GM21825 (cell line): ENCODE data around the gene UNC5A.

ENCODE experiments used
- ATAC-seq: cut with Tn5 transposase; IDR thresholded peaks from one replicate; pipeline ENCODE4 v1.9.1; 2021; ENCODE audit warnings: mild to moderate bottlenecking, moderate library complexity; ENCODE audit not compliant: unreplicated experiment

Gene UNC5A

GRCh38 chr5:176781638-176782570 lies 28.5 kb upstream of the UNC5A start:
- ATAC-seq, result no peak

DNA sequence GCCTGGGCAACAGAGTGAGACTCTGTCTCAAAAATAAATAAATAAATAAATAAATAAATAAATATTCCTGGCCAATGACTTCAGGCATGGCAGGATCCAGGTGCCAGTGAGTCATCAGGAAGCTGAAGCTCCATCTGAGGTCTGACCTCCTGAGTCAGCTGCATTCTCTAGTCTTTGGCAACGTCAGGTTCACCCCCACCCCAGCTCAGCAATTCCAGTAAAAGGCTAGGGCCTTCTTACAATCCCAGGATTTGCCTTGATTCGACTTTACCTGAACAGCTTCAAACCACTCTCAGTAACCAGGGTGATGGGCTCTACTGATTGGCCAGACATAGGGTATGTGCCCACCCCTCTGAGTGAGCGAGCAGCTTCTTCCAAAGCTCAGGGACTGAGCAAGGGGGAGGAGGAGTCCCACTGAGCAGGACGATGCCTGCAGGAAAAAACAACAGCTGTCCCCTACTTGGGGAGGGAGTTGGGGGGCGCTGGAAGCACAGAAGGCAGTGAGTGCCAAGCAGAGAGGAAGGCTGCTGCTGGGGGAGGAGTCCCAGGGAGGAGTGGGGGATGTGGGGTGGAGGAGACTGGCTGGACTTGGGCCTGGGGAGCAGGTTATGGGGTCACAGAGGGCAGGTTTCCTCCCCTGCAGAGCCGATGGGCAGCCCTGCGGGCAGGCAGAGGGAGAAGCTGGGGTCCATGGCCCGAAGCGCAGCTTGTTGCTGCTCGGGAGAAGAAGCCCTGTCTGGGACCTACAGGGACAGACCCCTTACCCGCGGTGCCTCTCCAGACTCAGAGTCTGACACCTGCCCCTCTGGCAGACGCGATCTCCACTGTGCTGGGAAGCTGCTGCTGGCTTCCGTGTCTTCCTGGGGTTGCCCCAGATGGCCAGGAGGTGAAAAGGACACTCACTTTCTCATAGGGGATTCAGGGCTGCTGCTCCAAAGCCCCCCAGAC lies 25.9 kb upstream of the UNC5A start:
- ATAC-seq, result no peak

DNA sequence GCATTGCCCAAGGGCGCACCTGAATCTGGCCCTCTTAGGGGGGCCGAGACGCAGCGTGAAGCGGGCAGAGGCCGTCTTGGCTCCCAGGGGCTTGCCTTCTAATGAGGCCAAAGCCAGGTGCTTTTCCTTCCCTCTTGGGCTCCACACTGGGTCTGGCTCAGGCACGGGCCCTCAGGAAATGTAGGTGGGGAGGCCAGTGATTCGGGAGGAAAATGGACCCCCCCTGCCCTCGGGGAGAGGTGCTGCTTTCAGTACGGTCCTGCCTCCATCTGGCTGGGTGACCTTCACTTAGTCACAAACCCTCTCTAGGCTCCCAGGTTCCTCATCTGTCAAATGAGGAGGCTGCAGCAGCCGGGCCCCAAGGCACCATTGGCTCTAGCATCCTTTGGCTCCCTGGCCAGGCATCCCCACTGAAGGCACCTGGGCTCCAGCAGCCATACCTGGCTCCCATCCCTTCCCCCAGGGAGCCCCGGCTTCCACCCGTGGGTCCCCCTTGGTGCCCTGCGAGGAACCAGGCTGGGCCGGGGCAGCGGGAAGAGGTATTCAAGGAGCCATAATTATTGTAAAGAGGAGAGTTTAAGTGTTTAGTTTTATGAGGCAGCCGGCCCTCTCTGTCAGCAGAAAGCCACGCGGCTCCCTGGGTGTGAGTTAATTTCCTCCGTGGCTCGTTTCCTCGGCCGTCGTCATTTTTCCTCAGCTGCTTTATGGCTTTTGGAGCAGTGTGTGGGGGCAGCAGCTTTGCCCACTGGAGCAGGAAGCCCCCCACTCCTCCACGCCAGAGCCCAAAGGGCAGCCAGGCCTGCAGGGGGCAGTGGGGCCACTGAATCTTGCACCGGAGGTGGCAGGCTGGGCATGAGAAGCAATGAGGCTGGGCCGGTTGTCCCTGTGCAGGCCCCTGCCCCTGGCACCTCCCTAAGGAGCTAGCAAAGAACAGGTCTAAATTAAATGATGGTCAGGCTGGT lies 24.9 kb upstream of the UNC5A start:
- ATAC-seq, result no peak

- no peak for ATAC-seq
Observed at GRCh38 chr5:176787676-176788075, 22.7 kb upstream of the UNC5A start.

- ATAC-seq, result no peak
Observed at GRCh38 chr5:176788091-176788490, 22.3 kb upstream of the UNC5A start.

- no peak for ATAC-seq
Observed at GRCh38 chr5:176788941-176789872, 21.2 kb upstream of the UNC5A start.

DNA sequence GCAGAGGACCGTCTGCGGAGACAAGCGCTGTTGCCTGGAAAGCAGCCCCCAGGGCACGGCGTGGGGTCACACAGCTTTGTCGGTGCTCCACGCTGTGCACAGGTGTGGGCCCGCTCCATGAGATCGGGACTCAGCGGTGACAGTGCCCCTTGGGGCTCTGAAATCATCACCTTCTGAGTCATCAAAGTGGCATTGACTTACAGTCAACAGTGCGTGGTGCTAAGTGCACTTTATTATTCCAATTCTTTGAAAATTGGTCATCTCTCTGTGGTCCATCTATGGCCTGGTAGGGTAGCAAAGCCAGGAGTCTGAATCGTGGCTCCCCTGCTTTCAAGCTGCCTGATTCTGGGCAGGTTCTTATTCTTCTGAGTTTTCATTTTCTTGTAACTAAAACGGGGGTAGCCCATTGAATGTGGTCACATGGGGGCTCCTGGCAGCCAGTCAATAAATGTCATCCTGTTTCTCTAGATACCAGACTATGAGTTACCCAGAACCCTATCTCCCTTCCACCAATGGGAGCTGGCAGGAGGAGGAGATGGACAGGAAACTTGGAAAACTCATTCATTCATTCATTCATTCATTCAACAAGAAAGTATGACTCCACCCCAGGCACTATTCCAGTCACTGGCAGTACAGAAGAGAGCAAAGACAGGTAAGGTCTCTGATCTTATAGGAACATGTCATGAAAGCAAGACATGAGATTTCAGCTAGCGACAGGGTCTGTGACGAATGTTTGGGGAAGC lies 20.3 kb upstream of the UNC5A start:
- ATAC-seq, result no peak

DNA sequence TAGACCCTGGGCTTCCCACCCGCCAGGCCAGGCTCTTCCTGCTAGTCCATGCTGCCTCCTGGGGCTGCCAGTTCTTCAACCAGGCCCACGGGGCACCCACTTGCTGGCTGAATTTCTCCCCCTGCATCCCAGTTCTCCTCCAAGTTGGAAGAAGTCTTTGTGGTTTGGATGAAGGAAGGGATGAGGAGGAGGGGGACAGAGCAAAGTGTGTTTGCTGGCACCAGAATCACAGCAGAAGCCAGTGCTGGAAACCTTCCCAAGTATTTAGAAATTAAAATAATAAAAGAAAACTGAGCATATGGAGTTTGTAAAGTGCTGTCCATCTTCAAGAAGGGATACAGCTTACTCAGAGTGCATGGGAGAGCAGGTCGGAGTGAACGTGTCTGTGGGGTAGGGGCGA lies 19.4 kb upstream of the UNC5A start:
- no peak for ATAC-seq

GRCh38 chr5:176792655-176793342 lies 17.6 kb upstream of the UNC5A start:
- ATAC-seq, result no peak

GRCh38 chr5:176793343-176793699 lies 17.0 kb upstream of the UNC5A start:
- no peak for ATAC-seq

- no peak for ATAC-seq
Observed at GRCh38 chr5:176793736-176794135, 16.6 kb upstream of the UNC5A start.

DNA sequence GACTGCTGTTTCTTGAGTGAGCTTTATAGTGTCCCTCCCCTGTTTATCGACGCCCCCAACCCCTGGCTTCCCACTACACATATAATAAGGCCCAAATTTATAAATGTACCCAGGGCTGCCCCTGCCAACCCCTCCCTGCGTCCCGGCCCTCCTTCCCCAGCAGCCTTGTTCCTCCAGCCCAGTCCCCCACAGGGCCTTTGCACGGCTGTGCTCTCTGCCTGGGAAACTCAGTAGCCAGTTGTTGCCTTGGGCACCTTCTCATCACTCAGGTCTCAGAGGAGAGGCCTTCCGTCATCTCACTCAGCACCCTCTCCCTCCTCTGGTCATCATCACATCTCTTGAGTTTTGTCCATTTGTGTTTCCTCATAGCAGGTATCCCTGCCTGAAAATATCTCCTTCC lies 15.8 kb upstream of the UNC5A start:
- no peak for ATAC-seq

DNA sequence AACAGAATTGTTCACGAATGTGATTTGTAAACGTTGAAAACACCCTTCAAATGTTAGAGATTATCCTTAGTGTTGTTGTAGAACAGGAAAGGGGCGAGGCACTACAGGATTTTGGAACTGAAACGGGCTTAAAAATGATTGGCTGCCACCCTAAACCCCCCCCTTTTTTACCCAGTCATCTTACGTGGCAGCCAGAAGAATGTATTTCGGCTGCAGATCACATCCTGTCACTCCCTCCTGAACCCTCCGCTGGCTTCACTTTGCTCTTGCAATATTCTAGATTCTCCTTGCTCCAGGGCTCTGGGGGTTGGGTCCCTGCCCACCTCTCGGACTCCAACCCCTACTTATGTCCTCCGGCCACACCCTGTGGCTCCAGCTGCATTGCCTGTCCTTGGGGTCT lies 13.9 kb upstream of the UNC5A start:
- ATAC-seq, result no peak

GRCh38 chr5:176796970-176797369 lies 13.4 kb upstream of the UNC5A start:
- ATAC-seq, result no peak

GRCh38 chr5:176797456-176798050 lies 12.8 kb upstream of the UNC5A start:
- ATAC-seq, result no peak

DNA sequence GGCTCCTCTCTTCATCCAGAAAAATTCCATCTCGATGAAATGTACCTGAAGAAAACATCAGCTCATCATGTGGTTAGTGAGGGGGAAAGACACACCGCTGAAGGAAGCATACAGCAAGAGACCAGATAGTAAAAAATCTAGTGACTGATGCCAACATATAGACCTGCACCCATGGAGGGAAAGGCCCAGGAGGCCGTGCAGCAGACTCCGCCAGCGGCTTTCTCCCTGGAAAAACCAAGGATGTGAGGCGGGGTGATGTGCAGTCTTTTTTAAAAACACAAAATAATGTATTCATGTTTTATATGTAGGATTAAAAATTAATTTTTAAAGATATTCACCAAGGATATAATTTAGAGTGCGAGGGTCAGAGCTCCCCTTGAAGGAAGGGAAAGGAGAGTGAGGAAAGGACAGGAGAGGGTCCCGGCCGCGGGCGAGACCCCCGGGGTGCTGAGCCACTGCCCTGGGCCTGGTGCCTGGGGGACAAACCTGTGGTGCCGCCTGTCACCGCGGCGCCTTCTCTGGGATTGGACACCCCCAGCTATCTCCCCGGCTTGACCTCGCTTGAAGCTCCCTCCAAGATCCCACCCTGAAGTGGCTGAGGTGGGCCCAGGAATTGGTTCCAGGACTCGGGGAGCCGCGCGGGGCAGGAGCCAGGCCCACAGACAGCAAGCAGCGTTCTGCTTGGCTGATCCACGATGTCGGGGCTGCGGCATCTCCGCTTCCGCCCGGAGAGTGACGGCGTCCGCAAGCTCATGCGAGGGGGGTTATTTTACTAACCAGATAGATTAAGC lies 12.1 kb upstream of the UNC5A start:
- ATAC-seq, result no peak

- ATAC-seq, result no peak
Observed at GRCh38 chr5:176798949-176799348, 11.4 kb upstream of the UNC5A start.
